Measurements from ENCODE around the gene IL18R1. TPM values are rescaled to one million over a fixed set of nuclear protein-coding genes. Genes with fewer than 3 reads are reported as not detected.

The IL18R1 gene
- 1 to 10 TPM; 3.9 to 6.1 (median 5.2) TPM for total RNA-seq
- long read RNA-seq, donor 1, partial matches to known transcripts: 1 of 3 reads
- long read RNA-seq, donor 1, other reads (novel, unspliced or antisense): 1 of 3 reads
- long read RNA-seq, donor 2, partial matches to known transcripts: 2 of 4 reads
- long read RNA-seq, donor 2, other reads (novel, unspliced or antisense): 2 of 4 reads

- Histone ChIP-seq H3K36me3 (ENCODE audit: low read depth) (no peaks in the 10 kb centered on the region), H3K9me3 (no peaks in the 10 kb centered on the region), H3K4me3 (peak within 1 kb of the TSS; percentile 46), H3K4me1 (ENCODE audit: low read depth) (no peaks in the 10 kb centered on the region)
- peak; percentile 80 to 88 (median 86) for DNase-seq
- intact Hi-C loops (cut with DNase I, micrococcal nuclease): no loop called here
- TF ChIP-seq, protein P1, sequence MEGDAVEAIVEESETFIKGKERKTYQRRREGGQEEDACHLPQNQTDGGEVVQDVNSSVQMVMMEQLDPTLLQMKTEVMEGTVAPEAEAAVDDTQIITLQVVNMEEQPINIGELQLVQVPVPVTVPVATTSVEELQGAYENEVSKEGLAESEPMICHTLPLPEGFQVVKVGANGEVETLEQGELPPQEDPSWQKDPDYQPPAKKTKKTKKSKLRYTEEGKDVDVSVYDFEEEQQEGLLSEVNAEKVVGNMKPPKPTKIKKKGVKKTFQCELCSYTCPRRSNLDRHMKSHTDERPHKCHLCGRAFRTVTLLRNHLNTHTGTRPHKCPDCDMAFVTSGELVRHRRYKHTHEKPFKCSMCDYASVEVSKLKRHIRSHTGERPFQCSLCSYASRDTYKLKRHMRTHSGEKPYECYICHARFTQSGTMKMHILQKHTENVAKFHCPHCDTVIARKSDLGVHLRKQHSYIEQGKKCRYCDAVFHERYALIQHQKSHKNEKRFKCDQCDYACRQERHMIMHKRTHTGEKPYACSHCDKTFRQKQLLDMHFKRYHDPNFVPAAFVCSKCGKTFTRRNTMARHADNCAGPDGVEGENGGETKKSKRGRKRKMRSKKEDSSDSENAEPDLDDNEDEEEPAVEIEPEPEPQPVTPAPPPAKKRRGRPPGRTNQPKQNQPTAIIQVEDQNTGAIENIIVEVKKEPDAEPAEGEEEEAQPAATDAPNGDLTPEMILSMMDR (IDR thresholded peaks at IDR 0.05): peak; percentile 81
- ATAC-seq: peak; percentile 99
Observed at GRCh38 chr2:102355526-102356380, at the start of gene IL18R1. Gene IL18R1, plus strand, starts transcription at chr2:102355796. Its CDS starts 6,865 bp downstream, at chr2:102362661.

- intact Hi-C loops (cut with DNase I, micrococcal nuclease): no loop called here
- DNase-seq: no peak
- no peaks in the 10 kb centered on the region for H3K36me3 ChIP-seq (ENCODE audit: low read depth)
- H3K4me3 ChIP-seq: no peak overlapping the region
- TF ChIP-seq, protein P1 (IDR thresholded peaks at IDR 0.05): no peak
- no peaks in the 10 kb centered on the region for H3K9me3 ChIP-seq
- no peak for ATAC-seq
- H3K4me1 ChIP-seq (ENCODE audit: low read depth): no peaks in the 10 kb centered on the region
Observed at GRCh38 chr2:102306125-102306524, 49.5 kb upstream of the IL18R1 start.

GRCh38 chr2:102310964-102311640 is 44.5 kb upstream of the IL18R1 start, which contains the start of gene IL1RL1:
Gene IL1RL1, plus strand, starts transcription at chr2:102311563. Its CDS starts 26,702 bp downstream, at chr2:102338265.
- no peak within 1 kb of the TSS for H3K4me3 ChIP-seq
- no peaks in the 10 kb centered on the region for H3K9me3 ChIP-seq
- TF ChIP-seq, protein P1 (IDR thresholded peaks at IDR 0.05): no peak
- DNase-seq: no peak
- no peaks in the 10 kb centered on the region for H3K36me3 ChIP-seq (ENCODE audit: low read depth)
- no peaks in the 10 kb centered on the region for H3K4me1 ChIP-seq (ENCODE audit: low read depth)
- intact Hi-C loops (cut with DNase I, micrococcal nuclease): no loop called here
- no peak for ATAC-seq

DNA sequence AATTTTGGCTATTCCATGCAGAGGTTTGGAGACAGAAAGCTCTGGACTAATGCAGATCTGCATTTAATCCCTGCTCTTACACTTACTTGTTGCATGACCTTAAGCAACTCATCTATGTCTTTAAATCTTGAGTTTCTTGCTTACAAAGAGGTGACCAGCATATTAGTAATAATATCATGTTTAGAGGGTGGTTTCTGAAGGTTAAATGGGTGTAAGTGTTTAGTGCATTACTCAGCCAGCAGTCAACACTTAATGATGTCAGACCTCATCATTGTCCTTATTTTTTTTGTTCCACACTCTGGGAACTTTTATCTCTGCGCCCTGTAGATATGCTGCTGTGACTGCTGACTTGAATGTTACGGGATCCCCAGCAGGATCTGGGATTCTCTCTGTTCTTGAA is 42.6 kb upstream of the IL18R1 start:
- Histone ChIP-seq H3K36me3 (ENCODE audit: low read depth) (no peaks in the 10 kb centered on the region), H3K4me1 (ENCODE audit: low read depth) (no peaks in the 10 kb centered on the region), H3K4me3 (no peak overlapping the region), H3K9me3 (no peaks in the 10 kb centered on the region)
- ATAC-seq: no peak
- TF ChIP-seq, protein P1 (IDR thresholded peaks at IDR 0.05): no peak
- intact Hi-C loops (cut with DNase I, micrococcal nuclease): no loop called here
- DNase-seq: no peak

- no peak for DNase-seq
- Histone ChIP-seq H3K4me3 (no peak overlapping the region), H3K9me3 (no peaks in the 10 kb centered on the region), H3K4me1 (ENCODE audit: low read depth) (no peaks in the 10 kb centered on the region), H3K36me3 (ENCODE audit: low read depth) (no peaks in the 10 kb centered on the region)
- no peak for ATAC-seq
- TF ChIP-seq, protein P1 (IDR thresholded peaks at IDR 0.05): no peak
- intact Hi-C loops (cut with DNase I, micrococcal nuclease): no loop called here
Observed at GRCh38 chr2:102313471-102313870, 42.1 kb upstream of the IL18R1 start.
